ENCODE data around the gene KLF17. TPM values are rescaled to one million over a fixed set of nuclear protein-coding genes. Genes with fewer than 3 reads are reported as not detected.

The KLF17 gene
- total RNA-seq, 2 experiments from 2014 or later: not detected

GRCh38 chr1:44084998-44085675, 33.5 kb upstream of the KLF17 start:
- CTCF ChIA-PET: interaction anchor here (0.8 to 1.8 kb wide), 3 partner anchors 37 to 132 kb away, joined by 3 to 4 read pairs (median 3); no protein-coding TSS in a partner anchor
- Mint-ChIP-seq H3K27ac (no peak overlapping the region), H3K4me1 (ENCODE audit: low read depth) (no peaks in the 10 kb centered on the region), H3K27me3 (peaks cover 26% of the 10 kb centered on the region), H3K9me3 (no peaks in the 10 kb centered on the region), H3K4me3 (no peak overlapping the region), H3K36me3 (ENCODE audit: low read depth) (no peaks in the 10 kb centered on the region)
- intact Hi-C loops (cut with micrococcal nuclease): no loop called here
- POLR2A ChIA-PET: interaction anchor here (0.6 to 1.0 kb wide), 2 partner anchors 8 to 333 kb away, joined by 3 read pairs; no protein-coding TSS in a partner anchor
- DNase-seq: no peak
- no peak for ATAC-seq
- TF ChIP-seq CTCF (IDR thresholded peaks at IDR 0.05): no peak

- H3K4me3 Mint-ChIP-seq: no peak overlapping the region
Observed at GRCh38 chr1:44086692-44087474, 31.7 kb upstream of the KLF17 start.

GRCh38 chr1:44089371-44090048, 29.1 kb upstream of the KLF17 start:
- Mint-ChIP-seq H3K4me3 (no peak overlapping the region), H3K27ac (no peak overlapping the region), H3K36me3 (ENCODE audit: low read depth) (no peaks in the 10 kb centered on the region), H3K27me3 (peaks cover 21% of the 10 kb centered on the region), H3K4me1 (ENCODE audit: low read depth) (no peaks in the 10 kb centered on the region), H3K9me3 (no peaks in the 10 kb centered on the region)
- intact Hi-C loops (cut with micrococcal nuclease): no loop called here
- ChIA-PET CTCF (no interaction called here), POLR2A (no interaction called here)
- no peak for ATAC-seq
- TF ChIP-seq CTCF (IDR thresholded peaks at IDR 0.05): no peak
- DNase-seq: peak; percentile 5

More at GRCh38 chr1:44086692-44087474, 31.7 kb upstream of the KLF17 start:
- TF ChIP-seq CTCF (IDR thresholded peaks at IDR 0.05): no peak
- POLR2A ChIA-PET: no interaction called here
- Mint-ChIP-seq H3K4me1 (ENCODE audit: low read depth) (no peaks in the 10 kb centered on the region), H3K9me3 (no peaks in the 10 kb centered on the region), H3K36me3 (ENCODE audit: low read depth) (no peaks in the 10 kb centered on the region), H3K27ac (no peak overlapping the region), H3K27me3 (peaks cover 28% of the 10 kb centered on the region)
- ATAC-seq: no peak
- DNase-seq: no peak
- CTCF ChIA-PET: interaction anchor here (0.7 to 1.7 kb wide), 2 partner anchors 17 to 90 kb away, joined by 3 to 5 read pairs; no protein-coding TSS in a partner anchor
- intact Hi-C loops (cut with micrococcal nuclease): no loop called here

- intact Hi-C loops (cut with micrococcal nuclease): no loop called here
- peaks cover 18% of the 10 kb centered on the region for H3K27me3 Mint-ChIP-seq
- ChIA-PET POLR2A (no interaction called here), CTCF (no interaction called here)
- ATAC-seq (no peak), DNase-seq (no peak)
- H3K9me3 Mint-ChIP-seq: no peaks in the 10 kb centered on the region
- H3K4me1 Mint-ChIP-seq (ENCODE audit: low read depth): no peaks in the 10 kb centered on the region
- H3K36me3 Mint-ChIP-seq (ENCODE audit: low read depth): no peaks in the 10 kb centered on the region
- no peak overlapping the region for H3K4me3 Mint-ChIP-seq
- TF ChIP-seq CTCF (IDR thresholded peaks at IDR 0.05): no peak
- no peak overlapping the region for H3K27ac Mint-ChIP-seq
Observed at GRCh38 chr1:44090429-44091252, 28.0 kb upstream of the KLF17 start.

Measured in activated CD8-positive, alpha-beta T cell treated with anti-CD3 and anti-CD28 coated beads for 36 hours (primary cell).